Loucy (cell line): ENCODE measurements around the gene ELAVL1.
A peak's percentile ranks its signal among the peaks of the same experiment; 100 is the strongest.

Experiments used
- H2AFZ ChIP-seq: fragments of 200-600 bp; sonication (generic); 2 replicates; pipeline ENCODE4 v1.6.0; 2016; ENCODE audit warnings: antibody characterized with exemption, mild to moderate bottlenecking, low read length, moderate library complexity
- H3F3A ChIP-seq: fragments of 200-600 bp; 2 replicates; pipeline ENCODE4 v1.6.0; 2016; ENCODE audit warnings: antibody characterized with exemption, low read depth, mild to moderate bottlenecking
- H3K27me3 ChIP-seq: fragments of 200-600 bp; sonication (generic); 2 replicates; pipeline ENCODE4 v1.6.1; 2014; ENCODE audit warnings: low read length, mild to moderate bottlenecking; ENCODE audit not compliant: insufficient read depth, poor library complexity, severe bottlenecking
- H3K36me3 ChIP-seq: fragments of 200-600 bp; sonication (generic); 2 replicates; pipeline ENCODE4 v1.6.1; 2016; ENCODE audit warnings: low read length; ENCODE audit not compliant: insufficient read depth
- H3K4me1 ChIP-seq: fragments of 200-600 bp; sonication (generic); 2 replicates; pipeline ENCODE4 v1.5.1; 2014; ENCODE audit warnings: low read length, mild to moderate bottlenecking; ENCODE audit not compliant: insufficient read depth, poor library complexity, severe bottlenecking
- H3K4me2 ChIP-seq: fragments of 200-600 bp; sonication (generic); 2 replicates; pipeline ENCODE4 v1.6.0; 2014; ENCODE audit warnings: antibody characterized with exemption, low read length, low read depth, mild to moderate bottlenecking; ENCODE audit not compliant: poor library complexity, severe bottlenecking
- H3K4me3 ChIP-seq: fragments of 200-600 bp; sonication (generic); 2 replicates; pipeline ENCODE4 v1.5.1; 2014; ENCODE audit warnings: low read length, mild to moderate bottlenecking, mixed read lengths; ENCODE audit not compliant: poor library complexity, severe bottlenecking
- H3K79me2 ChIP-seq: fragments of 200-600 bp; sonication (generic); 2 replicates; pipeline ENCODE4 v1.6.1; 2014; ENCODE audit warnings: low read length; ENCODE audit not compliant: insufficient read depth
- H3K9ac ChIP-seq: fragments of 200-600 bp; sonication (generic); 2 replicates; pipeline ENCODE4 v1.6.0; 2014; ENCODE audit warnings: mild to moderate bottlenecking, low read depth, low read length, moderate library complexity; ENCODE audit not compliant: poor library complexity, severe bottlenecking
- H3K9me2 ChIP-seq: fragments of 200-600 bp; sonication (generic); replicated peaks from 2 replicates; pipeline ENCODE4 v1.6.1; 2016; ENCODE audit warnings: low read depth, low read length, mixed read lengths
- H3K9me3 ChIP-seq: fragments of 200-600 bp; sonication (generic); 2 replicates; pipeline ENCODE4 v1.6.1; 2014; ENCODE audit warnings: mild to moderate bottlenecking, antibody characterized with exemption, low read length, low read depth; ENCODE audit not compliant: insufficient read depth
- H4K20me1 ChIP-seq: fragments of 200-600 bp; sonication (generic); 2 replicates; pipeline ENCODE4 v1.6.0; 2014; ENCODE audit warnings: antibody characterized with exemption, low read length, mild to moderate bottlenecking; ENCODE audit not compliant: insufficient read depth, poor library complexity, severe bottlenecking
- EZH2phosphoT487 ChIP-seq: fragments of 200-600 bp; IDR thresholded peaks from 2 replicates; pipeline ENCODE4 v1.6.1; 2018; ENCODE audit warnings: antibody characterized with exemption, mild to moderate bottlenecking, moderate library complexity, borderline replicate concordance
- TF ChIP-seq, protein P1 (sequence below): fragments of 200-600 bp; sonication (generic); conservative IDR thresholded peaks from 2 replicates; pipeline ENCODE4 v1.5.1; 2014; ENCODE audit warnings: mild to moderate bottlenecking, antibody characterized with exemption, low read length

Gene ELAVL1

DNA sequence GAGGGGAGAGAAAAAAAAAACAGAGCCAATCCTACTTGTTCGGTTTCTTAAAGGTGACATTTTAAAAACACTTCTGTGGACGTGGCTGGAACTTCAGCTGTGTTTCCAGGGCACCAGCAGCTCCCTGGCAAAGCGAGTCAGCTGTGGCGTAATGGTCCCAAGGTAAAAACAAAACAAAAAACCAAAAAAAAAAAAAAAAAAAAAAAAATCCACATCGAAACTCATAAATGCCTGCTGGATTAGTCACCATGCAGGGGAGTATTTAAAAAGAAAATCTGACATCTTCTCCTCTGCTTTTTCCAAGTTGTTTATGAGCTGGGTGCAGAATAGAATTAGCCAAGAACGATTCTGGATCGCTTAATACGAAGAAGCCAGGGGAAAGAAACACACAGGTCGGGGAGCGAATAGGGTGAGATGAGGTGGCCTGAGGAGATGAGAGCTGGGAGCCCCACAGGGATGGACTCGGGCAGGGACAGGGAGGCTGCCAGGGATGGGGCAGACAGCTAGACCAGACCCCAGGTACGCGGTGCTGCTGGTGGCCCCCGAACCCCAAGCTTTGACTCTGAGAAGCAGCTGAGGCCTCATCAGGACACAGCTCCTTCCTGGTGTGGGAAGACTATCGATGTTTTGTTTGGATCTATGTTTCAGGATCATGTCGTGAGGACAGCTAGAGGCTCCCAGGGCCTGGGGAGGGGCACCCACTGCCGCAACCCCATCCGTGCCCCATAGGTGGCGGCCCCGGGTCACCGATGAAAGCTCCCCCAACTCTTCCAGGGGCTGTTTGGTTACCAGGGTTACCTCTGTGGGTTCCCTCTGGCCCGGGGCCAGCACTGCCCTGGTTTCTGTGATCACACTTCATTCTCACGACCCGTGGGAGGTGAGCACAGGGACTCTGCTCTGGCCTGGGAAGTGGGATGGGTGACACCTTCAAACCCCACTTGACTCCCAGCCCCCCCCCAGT, 76.4 kb downstream of the ELAVL1 start:
- Histone ChIP-seq H3K9me3 (no peaks in the 10 kb centered on the region), H3K9me2 (no peaks in the 10 kb centered on the region), H3K4me1 (peaks cover 3% of the 10 kb centered on the region), H3F3A (no peaks in the 10 kb centered on the region), H4K20me1 (no peaks in the 10 kb centered on the region), H3K36me3 (peaks cover 24% of the 10 kb centered on the region; the same call in 1 of the 2 replicates), H2AFZ (no peak overlapping the region), H3K4me2 (no peak overlapping the region), H3K79me2 (no peaks in the 10 kb centered on the region), H3K9ac (no peak overlapping the region), H3K27me3 (no peaks in the 10 kb centered on the region), H3K4me3 (no peak overlapping the region)
- TF ChIP-seq EZH2phosphoT487: no peak
- TF ChIP-seq, protein P1, sequence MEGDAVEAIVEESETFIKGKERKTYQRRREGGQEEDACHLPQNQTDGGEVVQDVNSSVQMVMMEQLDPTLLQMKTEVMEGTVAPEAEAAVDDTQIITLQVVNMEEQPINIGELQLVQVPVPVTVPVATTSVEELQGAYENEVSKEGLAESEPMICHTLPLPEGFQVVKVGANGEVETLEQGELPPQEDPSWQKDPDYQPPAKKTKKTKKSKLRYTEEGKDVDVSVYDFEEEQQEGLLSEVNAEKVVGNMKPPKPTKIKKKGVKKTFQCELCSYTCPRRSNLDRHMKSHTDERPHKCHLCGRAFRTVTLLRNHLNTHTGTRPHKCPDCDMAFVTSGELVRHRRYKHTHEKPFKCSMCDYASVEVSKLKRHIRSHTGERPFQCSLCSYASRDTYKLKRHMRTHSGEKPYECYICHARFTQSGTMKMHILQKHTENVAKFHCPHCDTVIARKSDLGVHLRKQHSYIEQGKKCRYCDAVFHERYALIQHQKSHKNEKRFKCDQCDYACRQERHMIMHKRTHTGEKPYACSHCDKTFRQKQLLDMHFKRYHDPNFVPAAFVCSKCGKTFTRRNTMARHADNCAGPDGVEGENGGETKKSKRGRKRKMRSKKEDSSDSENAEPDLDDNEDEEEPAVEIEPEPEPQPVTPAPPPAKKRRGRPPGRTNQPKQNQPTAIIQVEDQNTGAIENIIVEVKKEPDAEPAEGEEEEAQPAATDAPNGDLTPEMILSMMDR: peak; percentile 67

DNA sequence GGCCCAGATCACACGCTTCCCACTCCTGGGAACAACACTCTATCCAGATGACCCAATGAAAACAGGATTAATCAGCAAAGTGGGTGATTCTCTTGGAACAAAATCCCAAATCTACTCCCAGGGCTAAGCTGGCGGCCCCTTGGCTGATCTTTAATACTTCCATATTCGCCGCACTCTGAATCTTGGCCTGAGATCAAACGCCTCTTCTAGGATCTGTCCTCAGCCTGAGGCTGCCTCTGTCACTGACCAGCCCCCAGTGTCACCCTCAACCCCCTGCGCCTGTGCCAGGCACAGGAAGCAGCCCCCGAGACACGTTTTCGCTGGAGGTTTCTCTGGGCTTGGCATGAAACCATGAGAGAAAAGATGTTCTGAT, 77.1 kb downstream of the ELAVL1 start:
- H4K20me1 ChIP-seq: no peaks in the 10 kb centered on the region
- no peak overlapping the region for H3K4me2 ChIP-seq
- H3K79me2 ChIP-seq: no peaks in the 10 kb centered on the region
- no peak overlapping the region for H2AFZ ChIP-seq
- TF ChIP-seq, protein P1: no peak
- no peak for TF ChIP-seq EZH2phosphoT487
- H3K9me2 ChIP-seq: no peaks in the 10 kb centered on the region
- H3K4me1 ChIP-seq: peaks cover 3% of the 10 kb centered on the region
- H3K27me3 ChIP-seq: no peaks in the 10 kb centered on the region
- no peak overlapping the region for H3K4me3 ChIP-seq
- H3K36me3 ChIP-seq: peaks cover 17% of the 10 kb centered on the region; the same call in 1 of the 2 replicates
- H3F3A ChIP-seq: no peaks in the 10 kb centered on the region
- H3K9ac ChIP-seq: no peak overlapping the region
- no peaks in the 10 kb centered on the region for H3K9me3 ChIP-seq

DNA sequence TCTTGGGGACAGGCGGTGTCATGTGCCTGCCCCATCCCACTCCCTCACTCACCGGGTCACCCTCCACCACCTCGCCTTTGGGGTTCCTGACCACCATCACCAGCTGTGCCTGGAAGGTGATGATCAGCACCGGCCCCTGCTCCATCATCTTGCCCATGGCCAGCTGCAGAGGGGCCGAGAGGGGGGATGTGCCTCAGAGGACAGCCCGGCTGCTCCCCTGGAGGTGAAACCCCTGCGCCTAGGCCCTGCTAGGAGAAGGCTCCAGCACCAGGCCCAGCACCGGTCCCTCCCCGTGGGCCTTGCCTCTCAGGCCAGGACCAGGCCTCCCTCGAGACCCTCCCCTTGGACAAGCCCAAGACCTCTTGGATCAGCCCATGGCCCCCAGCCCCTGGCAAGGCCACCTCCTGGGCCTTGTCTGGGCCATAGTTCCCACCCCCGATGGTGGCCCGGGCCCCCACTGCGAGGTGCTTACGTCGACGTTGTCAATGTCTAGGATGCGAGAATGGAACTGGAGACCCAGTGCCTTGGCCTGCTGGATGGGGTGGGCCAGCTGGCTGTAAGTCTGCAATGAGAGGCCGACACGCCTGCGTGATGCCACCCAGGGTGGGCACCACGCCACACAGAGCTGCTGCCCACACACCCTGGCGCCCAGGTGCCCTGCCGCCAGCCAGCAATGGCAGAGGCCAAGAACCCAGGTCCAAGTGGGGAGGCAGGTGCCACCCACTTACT, 77.7 kb downstream of the ELAVL1 start:
- H3K4me3 ChIP-seq: no peak overlapping the region
- no peaks in the 10 kb centered on the region for H3K9me3 ChIP-seq
- peaks cover 2% of the 10 kb centered on the region for H4K20me1 ChIP-seq
- no peaks in the 10 kb centered on the region for H3K79me2 ChIP-seq
- TF ChIP-seq, protein P1: no peak
- TF ChIP-seq EZH2phosphoT487: no peak
- H3K27me3 ChIP-seq: no peaks in the 10 kb centered on the region
- peaks cover 12% of the 10 kb centered on the region; the same call in 1 of the 2 replicates for H3K36me3 ChIP-seq
- peaks cover 3% of the 10 kb centered on the region for H3K4me1 ChIP-seq
- H3K9ac ChIP-seq: no peak overlapping the region
- H3K9me2 ChIP-seq: no peaks in the 10 kb centered on the region
- no peaks in the 10 kb centered on the region for H3F3A ChIP-seq
- H2AFZ ChIP-seq: no peak overlapping the region
- H3K4me2 ChIP-seq: no peak overlapping the region
